ENCODE measurements around the gene AP5M1.

DNA sequence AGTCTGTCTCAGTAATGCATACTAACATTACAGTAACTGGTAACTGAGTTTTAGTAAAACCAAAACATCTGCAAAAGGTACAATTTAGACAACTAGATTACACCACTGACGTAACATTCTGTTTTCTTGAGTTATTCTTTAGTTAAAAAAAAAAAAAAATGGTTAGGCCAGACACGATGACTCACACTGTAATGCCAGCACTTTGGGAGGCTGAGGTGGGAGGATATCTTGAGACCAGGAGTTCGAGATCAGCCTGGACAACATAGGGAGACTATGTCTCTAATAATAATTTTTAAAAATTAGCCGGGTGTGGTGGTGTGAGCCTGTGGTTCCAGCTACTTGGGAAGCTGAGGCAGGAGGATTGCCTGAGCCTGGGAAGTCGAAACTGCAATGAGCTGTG lies 34.1 kb downstream of the AP5M1 start:
- TF ChIP-seq, protein P1, sequence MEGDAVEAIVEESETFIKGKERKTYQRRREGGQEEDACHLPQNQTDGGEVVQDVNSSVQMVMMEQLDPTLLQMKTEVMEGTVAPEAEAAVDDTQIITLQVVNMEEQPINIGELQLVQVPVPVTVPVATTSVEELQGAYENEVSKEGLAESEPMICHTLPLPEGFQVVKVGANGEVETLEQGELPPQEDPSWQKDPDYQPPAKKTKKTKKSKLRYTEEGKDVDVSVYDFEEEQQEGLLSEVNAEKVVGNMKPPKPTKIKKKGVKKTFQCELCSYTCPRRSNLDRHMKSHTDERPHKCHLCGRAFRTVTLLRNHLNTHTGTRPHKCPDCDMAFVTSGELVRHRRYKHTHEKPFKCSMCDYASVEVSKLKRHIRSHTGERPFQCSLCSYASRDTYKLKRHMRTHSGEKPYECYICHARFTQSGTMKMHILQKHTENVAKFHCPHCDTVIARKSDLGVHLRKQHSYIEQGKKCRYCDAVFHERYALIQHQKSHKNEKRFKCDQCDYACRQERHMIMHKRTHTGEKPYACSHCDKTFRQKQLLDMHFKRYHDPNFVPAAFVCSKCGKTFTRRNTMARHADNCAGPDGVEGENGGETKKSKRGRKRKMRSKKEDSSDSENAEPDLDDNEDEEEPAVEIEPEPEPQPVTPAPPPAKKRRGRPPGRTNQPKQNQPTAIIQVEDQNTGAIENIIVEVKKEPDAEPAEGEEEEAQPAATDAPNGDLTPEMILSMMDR (IDR thresholded peaks at IDR 0.05 in 4 of 5, conservative IDR thresholded peaks at IDR 0.05 in 1 of 5), result no peak
- TF ChIP-seq POLR2A (IDR thresholded peaks at IDR 0.05), result no peak
